Activated CD4-positive, alpha-beta T cell treated with anti-CD3 and anti-CD28 coated beads, Interleukin-10, Interleukin-2, amounts not matched to agents 100 ng/mL and 50 ng/mL, durations not matched to agents 16 hours and 8 hours (primary cell): Measurements from ENCODE around the gene OPRM1.

Experiments
- DNase-seq: peaks from one replicate; pipeline ENCODE4 v3.0.0-alpha.2; 2020

The OPRM1 gene

GRCh38 chr6:154092326-154092962 lies 53.4 kb downstream of the OPRM1 start:
- DNase-seq: no peak

- DNase-seq: no peak
Measured at GRCh38 chr6:154093231-154094044, 54.4 kb downstream of the OPRM1 start.

GRCh38 chr6:154095571-154095970 lies 56.5 kb downstream of the OPRM1 start:
- no peak for DNase-seq

- no peak for DNase-seq
Measured at GRCh38 chr6:154096316-154096715, 57.3 kb downstream of the OPRM1 start.

GRCh38 chr6:154096834-154097233 lies 57.8 kb downstream of the OPRM1 start:
- no peak for DNase-seq

- no peak for DNase-seq
Measured at GRCh38 chr6:154099211-154099610, 60.2 kb downstream of the OPRM1 start.

- no peak for DNase-seq
Measured at GRCh38 chr6:154106251-154106650, 67.2 kb downstream of the OPRM1 start.

- no peak for DNase-seq
Measured at GRCh38 chr6:154111025-154111424, 72.0 kb downstream of the OPRM1 start.

- no peak for DNase-seq
Measured at GRCh38 chr6:154112181-154112809, 73.3 kb downstream of the OPRM1 start.

GRCh38 chr6:154113392-154113791 lies 74.4 kb downstream of the OPRM1 start:
- DNase-seq: no peak

- DNase-seq: no peak
Measured at GRCh38 chr6:154117485-154117884, 78.4 kb downstream of the OPRM1 start.

- no peak for DNase-seq
Measured at GRCh38 chr6:154122195-154122925, 83.3 kb downstream of the OPRM1 start.

- DNase-seq: no peak
Measured at GRCh38 chr6:154123155-154123956, 84.3 kb downstream of the OPRM1 start.

GRCh38 chr6:154125421-154125820 lies 86.4 kb downstream of the OPRM1 start:
- no peak for DNase-seq

GRCh38 chr6:154127657-154128056 lies 88.6 kb downstream of the OPRM1 start:
- DNase-seq: no peak

GRCh38 chr6:154134471-154135147 lies 95.6 kb downstream of the OPRM1 start:
- DNase-seq: no peak

GRCh38 chr6:154138793-154139192 lies 99.8 kb downstream of the OPRM1 start:
- DNase-seq: no peak

- no peak for DNase-seq
Measured at GRCh38 chr6:154139892-154140291, 100.9 kb downstream of the OPRM1 start.

- DNase-seq: no peak
Measured at GRCh38 chr6:154140743-154141142, 101.7 kb downstream of the OPRM1 start.

- no peak for DNase-seq
Measured at GRCh38 chr6:154143753-154144152, 104.7 kb downstream of the OPRM1 start.

- peak; percentile 63 for DNase-seq
Measured at GRCh38 chr6:154154389-154154967, 115.4 kb downstream of the OPRM1 start.
